SK-N-MC (cell line): ENCODE results near the gene FARS2.

Source experiments
- EZH2 ChIP-seq: fragments of 200-600 bp; sonication (generic); IDR thresholded peaks from one replicate; pipeline ENCODE4 v1.6.1; 2017; ENCODE audit warnings: antibody characterized with exemption
- POLR2AphosphoS5 ChIP-seq: IDR thresholded peaks from 2 replicates; pipeline ENCODE4 v1.6.1; 2012; ENCODE audit warnings: mild to moderate bottlenecking, low read depth, low read length, borderline replicate concordance

- TF ChIP-seq EZH2 (no peak), POLR2AphosphoS5 (no peak)
Observed at GRCh38 chr6:5522147-5522546, 260.8 kb downstream of the FARS2 start.
